Measurements from ENCODE around the gene ZNF423.

Gene ZNF423

DNA sequence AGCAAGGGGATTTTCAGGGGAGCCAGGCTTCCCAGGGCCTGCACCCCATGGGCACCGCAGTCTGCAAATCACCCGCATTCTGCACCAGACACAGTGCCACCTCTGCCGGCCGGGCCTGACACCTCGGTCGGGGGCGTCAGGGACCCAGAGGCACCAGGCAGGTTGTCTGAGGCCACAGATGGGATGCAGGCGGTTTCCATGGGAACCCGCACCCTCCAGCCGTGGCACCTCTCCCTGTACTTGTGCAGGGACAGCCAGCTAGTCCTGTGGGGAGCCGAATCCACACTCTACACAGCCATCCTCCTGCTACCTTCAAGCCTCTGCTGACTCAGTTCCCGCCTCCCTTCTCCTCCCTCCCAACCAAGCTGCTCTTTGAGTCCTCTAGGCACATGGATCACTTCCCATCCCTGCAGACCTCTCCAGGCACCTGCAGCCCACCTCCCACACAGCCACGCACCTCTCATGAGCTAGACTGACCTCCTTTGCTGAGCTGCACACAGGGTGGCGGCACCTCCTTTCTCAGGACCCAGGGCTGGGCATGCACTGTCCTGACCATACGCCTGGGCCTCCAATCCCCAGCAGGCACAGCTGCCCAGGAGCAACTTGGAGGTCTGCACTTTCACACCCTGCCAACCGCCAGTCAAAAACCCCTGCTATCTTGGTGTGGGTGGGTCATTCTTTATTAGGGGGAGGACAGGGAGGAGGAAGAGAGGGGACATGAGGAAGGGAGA lies 362.9 kb downstream of the ZNF423 start:
- no peak for DNase-seq (ENCODE audit: low read depth)

DNA sequence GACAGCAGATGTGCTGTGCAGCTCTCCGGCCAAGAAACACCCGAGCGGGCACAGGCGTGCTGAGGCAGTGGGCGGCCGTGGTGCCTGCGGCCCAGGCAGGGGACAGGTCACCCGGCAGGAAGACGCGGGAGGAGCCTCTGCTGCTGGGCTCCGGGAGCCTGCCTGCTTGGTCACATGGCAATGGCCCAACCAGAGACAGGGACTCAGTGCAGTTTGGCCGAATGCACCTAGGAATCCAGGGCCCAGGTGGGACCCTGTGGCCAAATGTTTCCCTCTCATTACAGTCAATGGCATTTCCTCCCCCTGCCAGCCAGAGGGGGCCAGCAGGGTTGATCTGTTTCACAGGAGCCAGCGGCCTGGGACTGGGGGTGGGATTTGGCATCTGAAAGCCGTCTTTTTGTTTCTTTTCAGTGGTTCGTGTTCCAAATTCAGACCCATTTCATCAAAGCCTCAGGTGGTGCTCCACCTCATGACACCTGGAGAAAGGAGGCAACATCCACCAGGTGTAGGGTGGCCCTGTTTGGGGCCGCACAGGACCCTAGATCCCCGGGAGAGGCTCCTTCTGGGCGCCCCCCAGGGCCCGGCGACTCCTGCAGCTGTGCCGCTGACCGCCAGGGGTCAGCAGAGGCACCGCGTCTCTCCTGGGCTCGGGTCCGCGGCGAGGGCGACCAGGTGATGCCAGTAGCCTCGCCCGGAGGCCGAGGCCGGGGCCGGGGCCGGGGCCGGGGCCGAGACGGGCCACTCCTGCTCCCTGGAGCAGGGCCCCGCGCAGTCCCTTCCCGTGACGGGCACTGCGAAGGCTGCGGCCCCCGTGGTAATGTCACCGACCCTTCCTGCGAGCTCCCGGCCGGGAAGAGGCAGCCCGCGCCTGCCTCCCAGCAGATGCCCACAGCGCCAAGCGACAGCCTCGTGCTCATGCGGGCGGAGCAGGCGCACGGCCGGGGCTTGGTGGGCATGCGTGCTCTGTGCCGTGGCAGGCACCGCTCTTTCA lies 363.8 kb downstream of the ZNF423 start:
- DNase-seq (ENCODE audit: low read depth): peak; percentile 19

DNA sequence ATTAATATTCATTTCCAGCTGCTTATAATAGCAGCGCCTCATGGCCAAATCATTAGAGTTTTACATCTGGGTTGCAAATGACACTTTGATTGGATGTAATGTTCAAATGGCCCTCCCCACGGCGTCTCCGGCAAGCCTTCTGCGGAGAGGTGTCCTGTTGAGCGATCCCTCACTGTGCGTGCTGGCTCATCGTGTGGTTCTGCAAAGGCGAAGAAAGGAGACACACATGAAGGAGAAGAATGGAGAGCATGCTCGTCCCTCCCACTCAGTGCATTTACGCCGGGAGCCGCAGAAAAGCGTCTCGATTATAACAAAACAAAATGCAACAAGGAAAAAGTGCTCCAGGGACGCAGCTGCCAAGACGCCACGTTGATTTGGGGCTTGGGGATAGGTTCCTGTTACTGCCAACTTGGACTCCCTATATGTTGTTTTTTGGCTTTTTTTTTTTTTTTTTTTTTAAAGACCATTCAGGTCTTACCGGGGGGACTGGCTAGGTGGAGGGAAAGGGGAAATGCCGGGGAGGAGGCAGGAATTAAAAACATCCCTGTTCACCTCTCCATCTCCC lies 364.7 kb downstream of the ZNF423 start:
- DNase-seq (ENCODE audit: low read depth): no peak

DNA sequence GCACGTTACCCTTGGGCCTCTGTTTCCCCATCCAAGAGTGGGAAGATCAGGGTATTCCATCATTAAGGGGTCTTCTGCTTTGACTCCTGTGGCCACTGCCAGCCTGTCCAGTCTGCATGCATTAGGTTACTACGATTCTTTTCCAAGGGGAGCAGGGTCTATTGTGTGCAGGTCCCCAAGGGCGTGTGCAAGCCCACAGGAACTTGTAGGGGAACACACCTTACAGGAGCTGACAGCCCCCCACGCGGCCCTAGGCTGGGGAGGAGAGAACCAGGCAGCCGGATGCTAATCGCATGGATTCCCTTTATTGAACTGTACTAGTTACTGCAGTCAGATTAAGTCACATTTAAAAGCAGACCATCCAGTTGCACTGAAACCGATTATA lies 365.6 kb downstream of the ZNF423 start:
- no peak for DNase-seq (ENCODE audit: low read depth)

DNA sequence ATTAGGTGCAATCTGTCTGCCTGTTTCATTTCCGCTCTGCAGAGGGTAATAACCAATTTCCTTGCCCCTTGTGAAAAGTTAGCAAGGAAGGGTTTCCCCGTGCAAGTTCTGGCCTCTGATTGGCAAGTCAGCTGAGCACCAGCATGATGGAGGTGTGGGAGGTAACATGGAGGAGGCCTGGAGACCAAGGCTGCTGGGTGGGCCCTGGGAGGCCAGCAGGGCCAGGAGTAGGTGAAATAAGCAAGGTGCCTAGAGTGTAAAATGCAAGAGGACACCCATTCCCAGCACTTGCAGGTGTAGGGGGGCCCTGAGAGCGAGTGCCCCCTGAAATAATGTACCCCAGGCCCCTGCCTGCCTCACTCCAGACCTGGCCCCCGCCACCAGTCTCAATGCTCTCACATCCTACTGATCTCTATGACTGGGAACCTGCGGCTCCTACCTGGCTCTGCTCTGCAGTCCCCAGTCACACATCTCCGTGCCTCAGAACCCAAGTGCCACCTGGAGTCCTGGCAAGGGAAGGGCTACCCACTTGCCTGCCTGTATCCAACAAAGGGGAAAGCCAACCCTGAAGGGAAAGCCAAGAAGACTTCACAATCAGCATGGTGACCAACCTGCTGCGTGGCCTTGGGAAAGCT lies 366.1 kb downstream of the ZNF423 start:
- no peak for DNase-seq (ENCODE audit: low read depth)

DNA sequence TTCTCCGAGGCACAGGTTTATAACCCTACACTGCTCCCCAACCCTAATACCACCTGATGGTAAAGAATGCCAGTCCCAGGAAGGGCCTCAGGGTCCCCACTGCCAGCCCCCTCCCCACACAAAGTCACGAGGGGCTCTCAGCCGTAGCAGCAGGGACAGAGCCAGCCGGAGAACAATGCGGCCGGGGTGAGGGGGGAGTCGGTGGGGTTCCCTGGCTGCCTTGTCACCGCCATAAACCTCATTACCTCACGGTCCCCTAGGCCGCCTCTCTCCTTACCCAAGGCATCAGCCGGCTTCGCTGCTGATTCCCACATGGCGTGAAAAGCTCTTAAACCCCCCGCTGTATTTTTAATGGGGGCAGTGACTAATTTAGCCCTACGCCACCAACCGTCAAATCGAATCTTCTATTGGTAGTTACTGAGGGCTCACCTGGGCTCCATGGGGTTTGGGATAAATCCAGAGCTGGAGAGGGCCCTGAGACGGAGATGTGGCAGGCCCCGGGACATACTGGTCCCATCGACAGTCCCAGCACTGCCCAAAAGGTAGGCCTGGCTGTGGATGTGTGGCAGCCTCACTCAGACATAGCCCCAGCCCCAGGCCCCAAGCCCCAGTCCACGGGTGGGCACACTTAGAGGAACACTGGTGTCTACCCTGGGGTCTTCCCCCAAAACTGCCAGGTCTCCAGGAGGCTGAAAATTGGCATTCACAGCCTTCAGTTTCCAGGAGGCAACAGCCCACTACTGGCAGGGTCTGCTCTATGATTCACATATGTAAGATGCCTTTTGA lies 367.0 kb downstream of the ZNF423 start:
- DNase-seq (ENCODE audit: low read depth): no peak

DNA sequence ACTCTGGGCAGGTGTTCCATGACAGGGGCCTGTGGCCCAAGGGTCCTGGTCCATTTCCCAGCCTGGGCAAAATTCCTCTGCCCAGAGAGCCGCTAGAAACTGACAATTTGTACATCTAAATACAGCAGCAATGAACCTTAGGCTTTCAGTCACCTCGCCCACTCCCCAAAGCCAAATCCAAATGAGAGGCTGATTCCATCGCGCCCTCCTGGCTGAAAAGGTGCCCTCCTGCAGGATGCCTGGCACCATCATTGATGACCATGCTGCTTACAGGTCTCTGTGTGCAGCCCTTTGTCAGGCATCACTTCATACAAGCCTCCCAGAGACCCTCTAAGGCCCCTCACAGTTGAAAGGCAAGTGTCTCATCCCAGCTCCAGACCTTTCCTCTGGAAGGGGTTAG lies 367.6 kb downstream of the ZNF423 start:
- DNase-seq (ENCODE audit: low read depth): no peak

DNA sequence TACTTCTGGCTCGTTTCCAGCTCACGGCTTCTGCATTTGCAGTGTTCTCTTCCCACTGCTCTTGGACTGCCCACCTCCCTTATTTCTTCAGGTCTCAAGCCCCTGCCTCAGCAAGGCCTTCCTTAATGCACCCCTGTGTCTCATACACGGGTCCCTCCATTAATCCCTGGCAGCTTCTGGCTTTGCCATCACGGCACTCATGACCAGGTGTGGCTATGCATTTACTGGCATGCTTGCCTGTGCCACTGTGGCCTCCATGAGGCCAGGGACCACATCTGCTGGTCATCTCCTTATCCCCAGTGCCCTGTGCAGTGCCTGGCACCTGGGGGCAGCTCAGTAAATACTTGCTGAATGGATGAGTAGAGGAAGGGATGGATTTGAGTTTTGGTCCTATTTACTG lies 368.2 kb downstream of the ZNF423 start:
- no peak for DNase-seq (ENCODE audit: low read depth)

DNA sequence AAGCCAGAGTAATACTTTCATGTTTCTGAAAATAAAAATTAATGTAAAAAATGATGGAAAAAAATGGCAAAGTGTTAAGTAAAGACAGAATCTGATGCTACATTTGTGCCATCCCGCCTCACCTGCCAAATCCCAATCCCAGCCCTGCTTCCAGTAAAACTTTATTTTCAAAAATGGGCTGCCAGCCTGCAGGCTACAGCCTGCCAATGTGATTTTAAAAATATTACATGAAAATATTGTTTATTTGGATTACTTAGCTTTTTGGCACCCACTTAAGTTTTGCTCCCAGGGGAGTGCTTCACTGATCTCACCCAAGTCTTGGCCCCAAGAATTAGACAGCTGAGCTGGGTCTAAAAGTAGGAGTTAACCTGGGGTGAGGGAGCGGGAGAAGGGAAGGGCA lies 369.5 kb downstream of the ZNF423 start:
- no peak for DNase-seq (ENCODE audit: low read depth)

DNA sequence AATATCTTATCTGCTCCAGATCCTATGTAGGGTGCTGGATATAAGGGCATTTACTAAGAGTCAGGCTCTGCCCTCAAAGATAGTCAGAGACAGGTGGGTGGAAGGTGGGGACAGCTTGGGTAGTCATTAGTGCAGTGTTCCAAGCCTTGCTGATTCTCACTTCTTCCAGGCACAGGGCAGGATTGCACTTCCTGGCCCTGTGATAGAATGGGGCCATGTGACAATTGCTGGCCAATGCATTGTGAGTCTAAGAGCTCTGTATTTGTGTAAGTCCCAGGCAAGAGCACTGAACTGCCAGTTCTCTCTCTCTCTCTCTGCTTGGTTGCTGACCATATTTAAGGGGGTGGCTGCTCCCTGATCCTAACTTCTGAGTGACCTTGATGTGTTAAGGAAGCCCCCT lies 370.2 kb downstream of the ZNF423 start:
- no peak for DNase-seq (ENCODE audit: low read depth)

DNA sequence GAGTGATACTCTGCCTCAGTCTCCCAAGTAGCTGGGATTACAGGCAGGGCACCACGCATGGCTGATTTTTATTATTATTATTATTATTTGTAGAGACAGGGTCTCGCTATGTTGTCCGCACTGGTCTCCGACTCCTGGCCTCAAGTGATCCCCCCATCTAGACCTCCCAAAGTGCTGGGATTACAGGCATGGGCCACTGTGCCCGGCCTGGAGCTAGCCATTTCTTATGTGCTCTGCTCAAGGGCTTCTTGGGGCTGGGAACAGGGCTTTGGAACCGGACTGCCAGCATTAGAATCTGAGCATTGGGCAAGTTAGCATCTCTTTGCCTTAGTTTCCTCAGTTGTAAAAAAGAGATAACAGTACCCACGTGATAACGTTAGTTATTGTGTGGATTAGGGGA lies 371.0 kb downstream of the ZNF423 start:
- no peak for DNase-seq (ENCODE audit: low read depth)

DNA sequence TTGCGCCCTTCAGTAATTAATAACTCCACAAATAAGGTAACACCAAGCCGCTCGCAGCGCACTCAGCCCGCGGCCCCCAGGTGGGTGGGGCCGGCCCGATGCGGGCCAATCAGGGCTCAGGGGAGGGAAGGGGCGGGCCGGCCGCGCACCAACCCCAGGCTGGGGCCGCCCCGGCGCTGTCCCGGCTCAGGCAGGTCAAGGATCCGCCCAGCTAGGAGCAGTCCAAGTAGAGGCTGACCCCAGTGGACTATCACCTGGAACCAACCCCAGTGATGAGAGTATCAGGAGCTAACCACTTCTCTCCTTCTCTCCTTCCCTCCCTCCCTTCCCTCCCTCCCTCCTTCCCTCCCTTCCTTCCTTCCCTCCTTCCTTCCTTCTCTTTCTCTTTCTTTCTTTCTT lies 371.5 kb downstream of the ZNF423 start:
- peak; percentile 2 for DNase-seq (ENCODE audit: low read depth)

DNA sequence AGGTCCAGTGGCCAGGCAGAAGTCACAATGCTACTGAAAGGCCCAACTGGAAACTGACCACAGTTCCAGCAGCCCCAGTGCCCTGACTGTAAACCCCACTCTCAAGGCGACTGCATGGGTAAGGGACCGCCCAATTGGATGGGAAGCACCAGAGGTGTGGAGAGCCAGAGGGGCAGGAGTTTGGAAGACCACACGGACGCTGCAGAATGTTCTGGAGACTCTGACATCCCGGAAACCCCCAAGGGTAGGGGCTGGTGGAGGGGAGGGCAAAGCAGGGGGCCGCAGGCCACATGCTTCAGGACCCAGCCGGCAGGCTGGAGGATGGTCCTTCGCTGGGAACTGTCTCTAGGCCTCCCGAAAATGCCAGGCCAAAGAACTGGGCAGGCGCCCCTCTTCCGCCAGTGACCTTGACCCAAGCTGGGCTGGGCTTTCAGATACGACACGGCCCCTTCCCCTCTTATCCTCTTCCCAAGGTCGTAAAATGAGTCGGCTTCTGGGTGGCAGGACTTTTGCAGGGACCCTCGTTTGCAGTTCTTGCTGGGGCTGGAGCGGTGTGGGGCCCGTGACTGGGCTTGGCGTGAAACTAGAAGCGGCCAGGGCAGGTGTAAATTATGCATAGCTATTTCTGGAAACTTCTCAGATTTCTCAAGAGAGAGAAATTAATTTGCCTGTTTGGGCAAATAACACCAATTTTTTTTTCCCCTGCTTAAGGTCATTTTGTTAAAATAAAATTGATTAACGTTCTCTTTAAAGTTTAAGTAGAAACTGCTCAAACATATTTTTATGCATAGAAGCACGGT lies 372.1 kb downstream of the ZNF423 start:
- no peak for DNase-seq (ENCODE audit: low read depth)

DNA sequence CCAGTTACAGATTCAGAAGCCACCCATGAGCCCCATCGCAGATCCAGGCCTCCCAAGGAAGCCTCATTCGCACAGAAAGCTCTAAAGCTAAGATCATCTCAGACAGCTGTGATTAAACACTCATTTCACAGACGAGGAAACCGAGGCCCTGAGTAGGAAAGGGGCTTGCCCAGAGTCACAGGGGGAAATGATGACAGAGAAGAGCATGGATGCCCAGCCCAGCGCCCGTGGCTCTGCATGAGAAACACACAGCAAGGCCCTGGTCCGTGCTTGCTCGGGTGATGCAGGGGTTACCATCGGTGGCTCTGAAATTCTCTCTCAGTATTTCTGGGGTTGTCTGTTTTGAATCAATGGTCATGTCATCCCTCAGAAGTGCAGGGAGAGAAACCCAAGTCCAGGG lies 372.7 kb downstream of the ZNF423 start:
- no peak for DNase-seq (ENCODE audit: low read depth)

DNA sequence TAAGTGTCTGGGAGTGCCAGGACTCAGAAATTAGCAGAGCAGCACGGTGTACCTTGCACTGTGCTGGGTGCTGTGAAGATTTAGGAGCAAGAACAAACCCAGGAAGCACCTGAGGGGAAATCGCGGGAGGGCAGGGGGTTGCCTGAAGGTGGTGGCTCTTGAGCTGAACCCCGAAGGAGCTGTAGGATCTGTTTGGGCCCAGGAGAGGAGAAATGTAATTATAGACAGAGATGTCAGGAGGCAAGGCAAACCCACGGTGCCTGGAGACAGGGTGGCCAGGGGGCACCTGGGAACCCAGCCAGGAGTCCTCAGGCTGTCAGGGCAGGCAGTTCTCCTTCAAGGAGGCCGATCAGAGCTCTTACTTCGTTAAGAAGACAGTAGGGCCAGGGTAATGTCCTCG lies 373.2 kb downstream of the ZNF423 start:
- no peak for DNase-seq (ENCODE audit: low read depth)

DNA sequence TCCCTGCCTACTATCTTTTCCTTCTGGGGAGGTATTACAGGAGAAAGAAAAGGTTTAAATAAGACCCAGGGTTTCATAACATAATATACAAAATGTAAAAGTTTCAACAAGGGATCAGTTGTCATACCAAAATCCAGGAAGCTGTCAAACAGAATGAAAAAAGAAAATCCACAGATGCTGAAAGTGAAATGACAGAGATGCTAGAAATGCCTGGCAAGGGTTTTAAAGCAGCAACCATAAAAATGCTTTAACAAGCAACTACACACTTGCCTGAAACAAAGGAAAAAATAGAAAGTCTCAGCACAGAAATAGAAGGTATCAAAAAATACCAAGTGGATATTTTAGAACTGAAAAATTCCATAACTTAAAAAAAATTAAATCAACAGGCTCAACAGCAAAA lies 377.3 kb downstream of the ZNF423 start:
- no peak for DNase-seq (ENCODE audit: low read depth)

DNA sequence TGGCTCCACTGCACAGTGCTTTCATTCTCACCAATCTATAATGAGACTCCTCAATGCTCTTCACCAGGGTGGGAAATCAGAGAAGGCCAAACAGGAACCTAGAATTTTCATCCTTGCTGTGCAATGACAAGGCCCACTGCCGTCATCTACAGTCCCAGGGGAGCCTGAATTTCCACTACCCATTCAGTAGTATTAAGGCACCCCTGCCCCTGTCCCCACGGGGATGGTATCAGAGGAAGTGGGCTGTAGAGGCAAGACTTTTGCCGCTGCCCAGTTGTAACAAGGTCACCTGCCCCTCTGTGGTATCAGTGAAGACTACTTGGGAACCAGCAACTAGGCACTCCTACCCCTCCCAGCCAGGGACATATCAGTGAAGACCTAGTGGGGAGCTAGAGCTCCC lies 377.8 kb downstream of the ZNF423 start:
- no peak for DNase-seq (ENCODE audit: low read depth)

DNA sequence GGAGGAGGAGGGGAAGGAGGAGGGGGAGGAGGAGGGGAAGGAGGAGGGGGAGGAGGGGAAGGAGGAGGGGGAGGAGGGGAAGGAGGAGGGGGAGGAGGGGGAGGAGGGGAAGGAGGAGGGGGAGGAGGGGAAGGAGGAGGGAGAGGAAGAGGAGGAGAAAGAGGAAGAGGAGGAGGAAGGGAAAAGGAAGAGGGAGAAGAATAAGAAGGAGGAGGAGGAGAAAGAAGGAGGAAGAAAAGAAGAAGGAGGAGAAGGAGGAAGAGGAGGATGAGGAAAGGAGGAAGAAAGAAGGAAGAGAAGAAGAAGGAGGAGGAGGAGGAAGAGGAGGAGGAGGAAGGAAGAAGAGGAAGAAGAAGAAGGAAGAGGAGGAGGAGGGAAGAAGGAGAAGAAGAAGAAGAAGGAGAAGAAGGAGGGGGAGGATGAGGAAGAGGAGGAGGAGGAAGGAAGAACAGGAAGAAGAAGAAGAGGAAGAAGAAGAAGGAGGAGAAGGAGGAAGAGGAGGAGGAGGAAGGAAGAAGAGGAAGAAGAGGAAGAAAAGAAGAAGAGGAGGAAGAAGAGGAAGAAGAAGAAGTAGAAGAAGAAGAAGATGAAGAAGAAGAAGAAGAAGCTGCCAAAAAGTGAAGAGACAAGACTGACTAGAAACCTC lies 378.5 kb downstream of the ZNF423 start:
- no peak for DNase-seq (ENCODE audit: low read depth)

DNA sequence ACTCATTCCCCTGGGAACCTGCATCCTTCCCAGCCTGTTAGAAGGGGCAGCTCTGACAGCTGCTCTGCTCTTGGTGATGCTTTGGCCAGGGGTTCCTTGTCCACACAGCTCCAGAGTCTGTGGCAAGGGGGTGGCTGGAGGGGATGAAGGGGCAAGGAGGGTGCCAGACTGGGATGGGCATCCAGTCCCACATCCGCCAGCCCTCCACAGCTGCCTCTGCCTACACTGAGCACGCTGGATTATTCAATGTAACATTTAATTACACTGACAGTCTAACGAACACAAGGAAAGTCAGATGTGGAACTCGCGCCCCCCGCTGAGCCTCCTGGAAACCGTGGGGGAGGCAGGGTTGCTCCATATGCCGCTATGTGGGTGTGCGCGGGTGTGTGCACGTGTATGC lies 381.2 kb downstream of the ZNF423 start:
- no peak for DNase-seq (ENCODE audit: low read depth)

DNA sequence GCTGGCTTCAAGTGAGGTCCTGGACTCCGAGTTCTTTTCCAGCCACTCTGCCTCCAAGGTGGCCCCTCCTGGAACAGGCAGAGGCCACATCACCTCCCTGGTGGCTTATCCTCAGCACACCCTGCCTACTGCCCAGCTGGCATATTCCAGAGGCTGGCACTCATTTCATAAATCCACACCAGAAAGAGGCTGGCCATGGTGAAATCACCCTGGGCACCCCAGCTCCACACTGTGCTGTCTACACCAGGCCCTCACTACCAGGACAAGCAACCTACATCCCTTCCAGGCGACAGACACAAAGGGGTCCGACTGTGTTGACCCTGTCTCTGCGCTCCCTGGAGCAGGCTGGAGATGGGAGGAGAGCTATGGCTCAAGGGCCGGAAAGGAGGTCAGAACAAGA lies 382.1 kb downstream of the ZNF423 start:
- no peak for DNase-seq (ENCODE audit: low read depth)

Measured in EH (cell line).